HFF-Myc (cell line): ENCODE data around the gene S100A7A.

Experiments
- DNase-seq: peaks from one replicate; pipeline ENCODE4 v3.0.0-alpha.2; 2011; ENCODE audit warnings: low read depth; ENCODE audit errors: extremely low read depth
- H3K4me3 ChIP-seq: replicated peaks from 2 replicates; pipeline ENCODE4 v1.5.1; 2011; ENCODE audit warnings: low read depth, mild to moderate bottlenecking, control low read depth, low read length
- CTCF ChIP-seq: IDR thresholded peaks from 2 replicates; pipeline ENCODE4 v1.5.1; 2012; ENCODE audit warnings: mild to moderate bottlenecking, low read depth, low read length, control low read depth; ENCODE audit errors: missing control alignments

The S100A7A gene

GRCh38 chr1:153399401-153400055 is 16.8 kb upstream of the S100A7A start:
- no peak for DNase-seq
- no peak for TF ChIP-seq CTCF
- H3K4me3 ChIP-seq = no peak overlapping the region

- no peak for DNase-seq
- TF ChIP-seq CTCF = peak; percentile 19
- no peak overlapping the region for H3K4me3 ChIP-seq
These were observed 16.1 kb upstream of the S100A7A start for GRCh38 chr1:153400244-153400643.

- no peak overlapping the region for H3K4me3 ChIP-seq
- DNase-seq = no peak
- no peak for TF ChIP-seq CTCF
These were observed 14.9 kb upstream of the S100A7A start for GRCh38 chr1:153401461-153401860.

GRCh38 chr1:153402226-153402625 is 14.1 kb upstream of the S100A7A start:
- TF ChIP-seq CTCF = no peak
- no peak overlapping the region for H3K4me3 ChIP-seq
- DNase-seq = no peak

GRCh38 chr1:153403421-153404085 is 12.8 kb upstream of the S100A7A start:
- no peak for DNase-seq
- H3K4me3 ChIP-seq = no peak overlapping the region
- no peak for TF ChIP-seq CTCF

- H3K4me3 ChIP-seq = no peak overlapping the region
- no peak for TF ChIP-seq CTCF
- DNase-seq = no peak
These were observed 12.2 kb upstream of the S100A7A start for GRCh38 chr1:153404086-153404635.
